Hepatocyte (in vitro differentiated cells): ENCODE results near the gene NIN.

ENCODE experiments used
- EZH2 ChIP-seq: fragments of 200-600 bp; sonication (generic); IDR thresholded peaks from 2 replicates; pipeline ENCODE4 v1.6.1; 2016; ENCODE audit warnings: antibody characterized with exemption, mild to moderate bottlenecking, borderline replicate concordance
- TF ChIP-seq, protein P1 (sequence below): fragments of 200-600 bp; sonication (generic); IDR thresholded peaks from 2 replicates; pipeline ENCODE4 v1.5.1; 2016; ENCODE audit warnings: antibody characterized with exemption, mild to moderate bottlenecking; ENCODE audit not compliant: poor library complexity

GRCh38 chr14:50762931-50763300, 68.0 kb downstream of the NIN start:
- TF ChIP-seq, protein P1, sequence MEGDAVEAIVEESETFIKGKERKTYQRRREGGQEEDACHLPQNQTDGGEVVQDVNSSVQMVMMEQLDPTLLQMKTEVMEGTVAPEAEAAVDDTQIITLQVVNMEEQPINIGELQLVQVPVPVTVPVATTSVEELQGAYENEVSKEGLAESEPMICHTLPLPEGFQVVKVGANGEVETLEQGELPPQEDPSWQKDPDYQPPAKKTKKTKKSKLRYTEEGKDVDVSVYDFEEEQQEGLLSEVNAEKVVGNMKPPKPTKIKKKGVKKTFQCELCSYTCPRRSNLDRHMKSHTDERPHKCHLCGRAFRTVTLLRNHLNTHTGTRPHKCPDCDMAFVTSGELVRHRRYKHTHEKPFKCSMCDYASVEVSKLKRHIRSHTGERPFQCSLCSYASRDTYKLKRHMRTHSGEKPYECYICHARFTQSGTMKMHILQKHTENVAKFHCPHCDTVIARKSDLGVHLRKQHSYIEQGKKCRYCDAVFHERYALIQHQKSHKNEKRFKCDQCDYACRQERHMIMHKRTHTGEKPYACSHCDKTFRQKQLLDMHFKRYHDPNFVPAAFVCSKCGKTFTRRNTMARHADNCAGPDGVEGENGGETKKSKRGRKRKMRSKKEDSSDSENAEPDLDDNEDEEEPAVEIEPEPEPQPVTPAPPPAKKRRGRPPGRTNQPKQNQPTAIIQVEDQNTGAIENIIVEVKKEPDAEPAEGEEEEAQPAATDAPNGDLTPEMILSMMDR: no peak
- no peak for TF ChIP-seq EZH2
